Kidney capillary endothelial cell (primary cell): ENCODE results near the gene EYS.
"Not testable (repeated sequence)": the region's sequence is repeated elsewhere in the genome, so short reads cannot be mapped to it uniquely, and the experiment has no call there.

ENCODE experiments used
- DNase-seq: peaks from one replicate; pipeline ENCODE4 v3.0.0-alpha.2; 2018; ENCODE audit warnings: low spot score

EYS gene

DNA sequence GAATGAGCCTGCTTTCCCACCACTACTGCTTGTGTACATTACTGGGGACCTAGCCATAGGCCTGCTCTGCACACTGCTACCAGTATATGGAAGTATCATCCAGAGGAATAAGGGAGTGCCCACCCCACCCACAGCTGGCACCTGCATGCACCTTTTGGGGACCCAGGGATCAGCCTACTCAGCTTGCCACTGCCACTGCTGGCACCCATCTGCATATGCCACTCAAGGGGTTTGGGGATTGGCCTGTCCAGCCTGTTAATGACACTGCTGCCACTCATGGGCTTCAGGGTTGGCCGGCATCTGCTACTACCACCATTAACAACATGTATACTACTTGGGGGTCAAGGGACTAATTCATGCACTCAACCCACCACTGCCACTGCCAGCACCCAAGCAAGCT lies 1239.4 kb downstream of the EYS start:
- no peak for DNase-seq

- no peak for DNase-seq
These were observed 1247.5 kb downstream of the EYS start for GRCh38 chr6:64459411-64459944.

DNA sequence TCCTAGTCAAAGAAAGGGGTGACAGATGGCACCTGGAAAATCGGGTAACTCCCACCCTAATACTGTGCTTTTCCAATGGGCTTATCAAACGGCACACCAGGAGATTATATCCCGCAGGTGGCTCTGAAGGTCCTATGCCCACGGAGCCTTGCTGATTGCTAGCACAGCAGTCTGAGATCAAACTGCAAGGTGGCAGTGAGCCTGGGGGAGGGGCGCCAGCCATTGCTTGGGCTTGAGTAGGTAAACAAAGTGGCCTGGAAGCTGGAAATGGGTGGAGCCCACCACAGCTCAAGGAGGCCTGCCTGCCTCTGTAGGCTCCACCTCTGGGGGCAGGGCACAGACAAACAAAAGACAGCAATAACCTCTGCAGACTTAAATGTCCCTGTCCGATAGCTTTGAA lies 1258.9 kb downstream of the EYS start:
- not testable (repeated sequence) for DNase-seq

GRCh38 chr6:64445038-64445437 lies 1262.0 kb downstream of the EYS start:
- DNase-seq = no peak

- DNase-seq = no peak
These were observed 1267.8 kb downstream of the EYS start for GRCh38 chr6:64439274-64439673.

GRCh38 chr6:64437996-64438395 lies 1269.0 kb downstream of the EYS start:
- DNase-seq = no peak

- no peak for DNase-seq
These were observed 1277.1 kb downstream of the EYS start for GRCh38 chr6:64429926-64430325.

DNA sequence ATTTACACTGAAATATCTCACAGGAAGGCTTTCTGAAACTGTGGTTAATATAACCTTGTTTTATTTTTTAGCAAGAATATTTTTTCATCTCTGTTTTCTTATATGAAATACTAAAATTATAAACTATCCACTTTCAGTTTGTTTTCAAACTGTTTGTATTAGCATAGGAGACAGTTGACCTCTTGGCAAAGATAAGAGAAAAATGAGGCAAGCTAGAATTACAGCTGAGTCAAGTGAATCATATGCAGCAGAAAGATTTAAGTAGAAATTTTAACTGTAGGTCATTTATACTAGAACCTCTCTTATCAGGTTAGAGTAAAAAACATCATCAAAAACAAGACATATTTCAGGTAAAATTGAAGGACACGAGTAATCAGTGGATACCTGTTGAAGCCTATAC lies 1278.8 kb downstream of the EYS start:
- no peak for DNase-seq

- DNase-seq = no peak
These were observed 1291.1 kb downstream of the EYS start for GRCh38 chr6:64415926-64416325.

DNA sequence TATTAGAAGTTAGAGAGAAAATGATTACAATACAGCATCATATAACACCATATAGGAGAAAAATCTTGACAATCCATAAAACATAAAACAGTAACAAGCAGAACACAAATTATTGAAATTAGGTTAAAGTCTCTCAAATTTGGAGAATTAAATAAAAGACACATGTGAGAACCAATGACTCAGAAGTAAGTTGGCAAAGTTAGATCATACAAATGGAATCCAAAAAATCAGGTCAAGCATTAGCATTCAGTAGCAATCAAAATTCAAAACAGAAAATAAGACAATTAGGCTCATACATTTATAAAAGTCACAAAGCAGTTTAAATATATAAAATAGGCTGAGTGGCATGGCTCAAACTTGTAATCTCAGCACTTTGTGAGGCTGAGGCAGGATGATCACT lies 1295.8 kb downstream of the EYS start:
- DNase-seq = no peak

DNA sequence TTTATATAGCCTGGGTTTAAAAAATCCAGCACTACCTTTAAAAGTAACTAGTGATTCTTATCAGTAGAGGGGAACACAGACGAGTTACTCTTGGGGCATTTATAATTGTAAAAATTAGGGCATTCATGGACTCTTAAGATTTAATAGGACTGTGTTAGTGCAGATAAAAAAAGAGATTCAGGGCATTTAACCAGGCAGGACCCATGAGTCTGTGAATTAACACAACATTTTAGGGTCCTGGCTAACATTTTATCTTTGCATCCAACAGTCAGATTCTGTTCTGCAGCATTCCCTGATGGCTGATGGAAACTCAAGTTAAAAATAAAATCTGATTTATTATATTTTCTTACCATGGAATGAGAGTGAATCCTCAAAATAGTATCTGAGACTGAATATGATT lies 1297.1 kb downstream of the EYS start:
- DNase-seq = no peak

GRCh38 chr6:64404396-64404795 lies 1302.6 kb downstream of the EYS start:
- DNase-seq = no peak

DNA sequence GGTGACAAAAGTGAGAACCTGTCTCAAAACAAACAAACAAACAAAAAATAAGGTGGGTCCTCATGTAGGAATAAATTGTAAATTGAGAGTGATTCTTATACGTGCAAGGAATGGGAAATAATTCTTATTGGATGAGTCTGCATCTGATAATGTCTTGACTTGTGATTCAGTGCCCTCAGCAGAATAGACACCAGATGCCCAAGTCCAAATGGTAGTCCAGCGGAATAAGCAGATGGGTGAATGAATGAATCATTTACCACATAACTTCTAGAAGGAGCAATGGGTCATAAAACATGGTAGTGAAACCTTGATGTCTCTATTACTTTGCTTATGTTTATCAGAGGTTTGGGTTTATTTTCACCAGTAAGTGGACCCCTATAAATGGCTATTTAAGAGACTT lies 1323.7 kb downstream of the EYS start:
- no peak for DNase-seq

DNA sequence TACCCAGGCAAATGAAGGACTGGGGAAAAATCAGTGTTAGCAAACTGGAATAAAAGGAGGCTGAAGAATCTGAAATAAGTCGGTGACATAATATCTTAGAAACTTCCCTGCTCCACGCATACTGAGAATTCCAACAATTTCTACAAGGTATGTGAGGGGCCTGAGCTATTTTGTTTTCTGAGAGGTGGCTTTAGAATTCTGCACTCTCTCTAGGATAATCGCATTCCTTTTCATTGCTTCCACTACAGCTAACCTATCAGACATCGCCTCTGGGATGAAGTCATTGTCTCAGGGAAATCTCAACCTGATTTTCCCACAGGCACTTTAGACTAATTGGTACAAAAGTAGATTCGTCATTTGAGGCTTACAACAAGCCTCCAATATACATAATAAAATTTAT lies 1330.6 kb downstream of the EYS start:
- no peak for DNase-seq

- DNase-seq = no peak
These were observed 1349.6 kb downstream of the EYS start for GRCh38 chr6:64357430-64357829.

GRCh38 chr6:64347411-64347810 lies 1359.6 kb downstream of the EYS start:
- DNase-seq = no peak

DNA sequence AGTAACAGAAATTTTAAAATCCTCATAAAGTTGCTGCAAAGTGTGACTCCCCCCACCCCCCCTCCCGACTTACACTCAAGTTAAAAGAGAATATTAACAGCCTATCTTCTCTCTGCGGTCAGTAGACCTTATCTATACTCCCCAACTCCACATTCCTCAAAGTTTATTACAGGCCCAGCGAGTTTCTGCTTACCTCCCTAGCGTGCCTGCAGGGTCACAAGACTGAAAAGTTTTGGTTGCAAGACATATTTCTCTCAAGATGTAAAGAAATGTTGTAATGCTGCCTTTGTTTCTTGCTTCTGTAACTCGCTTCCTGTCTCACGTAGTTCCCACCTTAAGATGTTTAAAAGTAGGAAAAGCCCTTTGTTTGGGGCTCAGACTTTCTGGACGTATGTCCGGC lies 1371.8 kb downstream of the EYS start:
- no peak for DNase-seq

DNA sequence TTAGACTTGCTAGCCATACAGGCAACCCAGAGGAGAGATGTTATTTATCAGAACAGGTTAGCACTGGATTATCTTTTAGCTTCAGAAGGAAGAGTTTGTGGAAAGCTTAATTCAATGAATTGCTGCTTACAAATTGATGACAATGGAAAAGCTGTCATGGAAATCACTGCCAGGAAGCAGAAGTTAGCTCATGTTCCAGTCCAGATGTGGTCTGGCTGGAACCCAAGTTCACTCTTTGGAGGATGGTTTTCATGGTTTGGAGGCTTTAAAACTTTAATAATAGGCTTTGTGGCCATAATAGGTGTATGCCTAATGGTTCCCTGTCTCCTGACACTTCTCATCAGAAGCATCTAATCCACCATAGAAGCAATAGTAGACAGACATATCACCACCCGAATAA lies 1372.4 kb downstream of the EYS start:
- no peak for DNase-seq

GRCh38 chr6:64330694-64331307 lies 1376.2 kb downstream of the EYS start:
- DNase-seq = peak; percentile 36

- no peak for DNase-seq
These were observed 1380.1 kb downstream of the EYS start for GRCh38 chr6:64326939-64327338.

- no peak for DNase-seq
These were observed 1381.9 kb downstream of the EYS start for GRCh38 chr6:64325093-64325492.

DNA sequence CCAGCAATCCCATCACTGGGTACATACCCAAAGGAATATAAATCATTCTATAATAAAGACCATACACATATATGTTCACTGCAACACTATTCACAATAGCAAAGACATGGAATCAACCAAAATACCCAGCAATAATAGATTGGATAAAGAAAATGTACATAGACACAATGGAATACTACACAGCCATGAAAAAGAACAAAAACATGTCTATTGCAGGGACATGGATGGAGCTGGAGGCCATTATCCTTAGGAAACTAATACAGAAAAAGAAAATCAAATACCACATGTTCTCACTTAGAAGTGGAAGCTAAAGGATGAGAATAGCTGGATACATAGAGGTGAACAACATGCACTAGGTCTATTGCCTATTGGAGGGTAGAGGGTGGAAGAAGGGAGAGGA lies 1396.8 kb downstream of the EYS start:
- DNase-seq = no peak

- DNase-seq = no peak
These were observed 1405.5 kb downstream of the EYS start for GRCh38 chr6:64301307-64302236.
